ENCODE data around the gene C9orf50.

Gene C9orf50

DNA sequence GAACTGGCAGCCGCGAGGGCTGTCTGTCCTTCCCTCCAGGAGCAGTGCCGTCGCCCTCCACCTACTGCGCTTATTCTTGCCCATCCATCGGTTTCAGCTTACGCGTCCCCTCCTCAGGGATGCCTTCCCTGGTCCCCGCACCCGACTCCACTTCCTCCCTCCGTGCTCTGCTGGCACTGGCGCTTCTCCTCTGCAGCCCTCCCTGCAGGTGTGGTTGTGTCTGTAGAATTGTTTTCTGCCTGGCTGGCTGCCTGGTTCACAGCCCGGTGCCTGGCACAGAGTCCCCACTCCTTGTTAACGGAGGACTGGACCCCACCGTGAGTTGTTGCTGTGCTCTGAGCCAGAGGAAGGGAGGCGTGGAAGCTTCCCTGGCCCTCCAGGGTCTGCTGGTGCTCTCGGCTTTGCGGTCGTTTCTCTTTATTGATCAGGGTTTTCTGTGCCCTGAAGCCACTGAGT, 10.8 kb upstream of the C9orf50 start:
- no peak for DNase-seq (ENCODE audit: low read depth in 3 of 3)

DNA sequence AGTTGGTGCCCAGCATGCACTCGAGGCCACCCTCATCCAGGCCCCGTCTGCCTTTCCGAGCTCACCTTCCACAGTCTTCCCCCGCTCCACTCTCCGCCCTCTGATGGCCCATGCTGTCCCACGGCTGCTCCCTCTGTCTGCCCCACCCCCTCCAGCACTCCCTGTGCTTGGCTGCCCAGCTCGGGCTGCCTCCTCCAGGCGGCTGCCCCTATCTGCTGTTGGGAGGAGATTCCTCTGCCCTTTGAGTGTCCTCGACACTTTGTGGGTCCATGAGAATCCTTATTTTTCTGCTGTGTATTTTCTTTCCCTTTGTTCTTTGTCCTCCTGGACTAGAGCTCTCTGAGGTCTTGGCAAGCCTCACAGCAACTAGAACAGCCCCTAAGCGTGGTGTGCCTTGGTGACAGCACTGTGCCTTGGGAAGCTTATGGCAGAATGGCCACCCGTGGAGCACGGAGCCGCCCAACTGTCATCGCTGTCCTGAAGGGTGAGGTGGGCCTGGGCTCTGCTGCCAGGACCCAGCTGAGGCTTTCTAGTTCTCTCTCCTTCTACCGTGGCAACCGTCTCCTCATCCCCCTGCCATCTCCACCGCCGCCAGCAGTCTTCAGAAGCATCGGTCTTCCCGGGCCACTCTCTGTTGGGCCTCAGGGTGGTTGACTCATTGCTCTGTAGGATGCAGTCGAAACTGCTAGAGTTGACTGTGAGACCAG, 10.2 kb upstream of the C9orf50 start:
- no peak for DNase-seq (ENCODE audit: low read depth in 3 of 3)

DNA sequence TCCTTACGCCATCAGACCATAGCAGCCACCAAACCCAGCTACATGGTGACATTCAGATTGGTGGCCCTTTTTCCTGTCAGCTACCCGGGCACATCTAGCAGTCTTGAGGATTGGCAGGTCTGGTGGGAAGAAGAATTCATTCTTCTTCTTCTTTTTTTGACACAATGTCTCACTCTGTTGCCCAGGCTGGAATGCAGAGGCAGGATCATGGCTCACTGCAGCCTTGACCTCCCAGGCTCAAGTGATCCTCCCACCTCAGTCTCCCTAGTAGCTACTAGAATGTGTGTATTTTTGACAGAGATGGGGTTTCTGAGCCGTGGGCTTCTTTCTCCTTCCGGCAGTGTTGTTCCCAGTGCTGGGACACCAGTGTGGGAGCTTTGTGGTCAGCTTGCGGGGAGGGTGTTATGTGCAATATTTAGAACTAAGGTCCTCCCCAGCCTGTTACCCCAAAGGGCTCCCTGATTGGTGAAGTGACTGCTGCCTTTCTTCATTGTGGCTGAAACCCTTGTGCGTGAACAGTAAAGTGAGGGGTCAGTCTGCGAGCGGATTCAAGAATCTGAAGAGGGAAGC, 8.4 kb upstream of the C9orf50 start:
- no peak for DNase-seq (ENCODE audit: low read depth in 3 of 3)

DNA sequence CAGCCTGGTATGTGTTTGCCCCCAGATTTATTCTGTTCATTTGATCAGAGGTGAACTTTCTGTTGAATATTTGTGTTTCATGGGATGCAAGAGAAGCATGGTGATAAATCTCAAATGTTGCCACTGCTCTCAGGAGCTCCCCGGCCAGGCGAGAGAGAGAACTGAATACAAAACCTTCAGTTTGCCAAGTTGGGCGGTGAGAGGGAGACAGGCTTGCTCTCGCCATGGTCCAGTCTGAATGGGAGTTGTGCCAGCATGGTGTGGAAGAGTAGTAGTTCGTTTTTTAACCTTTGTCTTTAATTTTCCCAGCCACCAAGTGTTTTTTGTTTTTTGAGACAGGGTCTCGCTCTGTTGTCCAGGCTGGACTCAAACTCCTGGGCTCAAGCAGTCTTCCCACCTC, 7.8 kb upstream of the C9orf50 start:
- no peak for DNase-seq (ENCODE audit: low read depth in 3 of 3)

DNA sequence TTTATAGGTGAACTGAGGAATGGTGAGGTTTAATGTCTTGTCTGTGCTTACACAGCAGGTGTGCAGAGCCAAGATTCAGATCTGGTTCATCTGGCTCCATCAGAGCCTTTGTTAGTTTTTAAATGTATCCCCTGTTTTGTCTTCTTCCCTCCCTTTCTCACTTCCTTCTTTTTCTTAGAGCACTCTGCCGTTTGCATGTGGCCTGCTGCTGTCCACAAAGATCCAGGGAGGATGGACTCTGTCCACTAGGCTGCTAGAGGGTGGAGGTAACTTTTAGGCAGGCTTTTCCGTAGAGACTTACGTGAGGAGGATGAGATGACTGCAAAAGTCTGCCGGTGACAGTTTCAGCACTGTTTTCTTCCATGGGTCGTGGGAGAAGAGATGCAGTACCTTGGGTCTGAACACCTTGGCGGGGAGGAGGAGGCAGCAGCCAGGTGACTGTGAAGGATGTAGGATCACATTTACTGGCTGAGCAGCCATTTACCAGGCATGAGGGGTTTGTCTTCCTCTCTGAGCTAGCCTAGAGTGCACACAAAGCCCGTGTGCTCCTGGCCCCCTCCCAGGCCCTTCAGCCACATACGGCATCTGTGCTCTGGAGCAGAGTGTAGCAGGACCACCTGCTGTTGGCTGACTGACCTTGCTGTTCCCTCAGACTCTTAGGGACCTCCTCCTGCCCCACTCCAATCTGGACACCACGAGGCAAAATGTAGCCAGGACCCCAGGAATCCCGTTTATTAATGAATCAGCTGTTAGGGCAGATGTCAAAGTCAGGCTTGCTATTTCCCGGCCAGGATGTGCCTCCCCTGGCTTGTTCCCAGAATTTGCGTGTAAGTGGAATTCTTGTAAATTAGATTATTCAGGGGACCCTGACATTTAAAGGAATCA, 6.9 kb upstream of the C9orf50 start:
- DNase-seq (ENCODE audit: low read depth in 3 of 3) = no peak

DNA sequence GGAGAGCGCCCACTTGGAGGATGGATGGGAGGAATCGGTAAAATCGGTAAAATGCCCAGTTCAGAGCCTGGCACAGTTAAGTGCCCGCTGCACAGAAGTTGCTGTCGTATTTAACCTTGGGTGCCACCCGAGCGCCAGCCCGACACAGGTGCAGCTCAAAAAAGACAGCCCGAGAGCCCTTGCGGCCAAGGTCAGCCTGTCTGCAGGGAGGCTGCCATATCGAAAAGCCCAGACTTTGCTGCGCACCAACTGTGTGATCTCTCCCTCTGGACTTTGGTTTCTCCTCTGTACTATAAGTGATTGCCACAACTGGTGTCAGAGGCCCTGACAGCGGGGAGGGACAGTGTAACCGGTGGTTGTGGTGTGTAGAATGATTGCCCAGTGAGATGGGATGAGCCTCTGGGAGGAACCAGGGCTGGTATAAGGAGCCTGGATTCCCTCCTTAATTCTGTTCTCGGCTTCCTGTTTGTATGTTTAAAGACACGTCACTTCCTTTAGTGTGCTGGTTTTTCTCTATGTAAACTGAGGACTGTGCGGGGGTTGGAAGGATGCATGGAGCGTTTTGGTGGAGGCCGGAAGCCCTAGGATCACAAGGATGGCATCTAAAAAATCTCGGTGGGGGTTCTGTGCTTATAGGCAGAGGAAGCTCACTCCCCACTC, 5.9 kb upstream of the C9orf50 start:
- DNase-seq (ENCODE audit: low read depth in 3 of 3) = no peak

DNA sequence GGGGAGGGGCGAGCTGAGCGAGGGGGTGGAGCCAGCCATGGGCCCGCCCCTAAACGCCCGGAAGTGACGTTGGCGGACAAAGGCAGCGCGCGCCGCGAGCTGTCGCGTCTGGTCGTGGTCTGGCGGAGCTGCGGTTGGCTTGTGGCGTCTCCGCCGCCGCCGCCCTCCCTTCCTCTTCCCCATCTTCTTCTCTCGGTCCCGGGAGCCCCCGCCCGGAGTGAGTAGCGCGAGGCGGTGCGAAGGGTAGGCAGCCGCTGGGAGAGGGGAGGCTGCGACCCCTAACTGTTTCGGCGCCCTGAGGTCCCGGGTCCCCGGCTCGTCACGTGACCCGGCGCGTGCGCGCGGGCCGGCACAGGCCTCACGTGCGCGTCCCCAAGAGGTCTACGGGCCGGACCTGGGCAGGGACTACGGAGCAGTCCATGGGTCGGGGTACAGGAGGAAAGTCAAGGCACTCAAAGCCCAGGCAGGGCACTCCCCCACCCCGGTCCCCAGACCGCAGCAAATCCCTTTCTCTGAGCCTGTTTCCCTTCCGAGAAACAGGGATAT, 5.3 kb upstream of the C9orf50 start, which contains the start of gene NTMT1:
NTMT1 (plus strand) TSS at position 85 of the 546 bp plus-strand sequence. CDS start 6,541 bp downstream, outside the sequence.
- peak; percentile 84 to 87 (median 84) for DNase-seq (ENCODE audit: low read depth in 3 of 3)

DNA sequence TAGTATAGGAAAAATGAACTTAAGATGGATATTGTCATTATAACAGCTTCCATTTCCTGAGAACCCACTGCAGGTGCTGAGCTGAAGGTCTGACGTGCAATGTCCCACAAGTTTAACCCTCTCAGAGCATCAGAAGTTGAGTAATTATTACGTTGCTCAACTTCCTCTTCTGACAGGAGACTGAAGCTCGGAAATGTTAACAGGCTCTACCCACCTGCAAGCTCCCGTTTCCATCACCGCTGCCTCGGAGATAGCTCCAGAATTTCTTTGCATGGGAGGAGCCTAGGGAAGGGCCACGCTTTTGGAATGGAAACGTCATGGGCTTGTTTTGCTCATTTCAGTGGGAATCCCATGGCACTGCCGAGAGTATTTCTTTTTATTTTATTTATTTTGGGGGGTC, 4.0 kb upstream of the C9orf50 start:
- DNase-seq (ENCODE audit: low read depth in 3 of 3) = no peak

DNA sequence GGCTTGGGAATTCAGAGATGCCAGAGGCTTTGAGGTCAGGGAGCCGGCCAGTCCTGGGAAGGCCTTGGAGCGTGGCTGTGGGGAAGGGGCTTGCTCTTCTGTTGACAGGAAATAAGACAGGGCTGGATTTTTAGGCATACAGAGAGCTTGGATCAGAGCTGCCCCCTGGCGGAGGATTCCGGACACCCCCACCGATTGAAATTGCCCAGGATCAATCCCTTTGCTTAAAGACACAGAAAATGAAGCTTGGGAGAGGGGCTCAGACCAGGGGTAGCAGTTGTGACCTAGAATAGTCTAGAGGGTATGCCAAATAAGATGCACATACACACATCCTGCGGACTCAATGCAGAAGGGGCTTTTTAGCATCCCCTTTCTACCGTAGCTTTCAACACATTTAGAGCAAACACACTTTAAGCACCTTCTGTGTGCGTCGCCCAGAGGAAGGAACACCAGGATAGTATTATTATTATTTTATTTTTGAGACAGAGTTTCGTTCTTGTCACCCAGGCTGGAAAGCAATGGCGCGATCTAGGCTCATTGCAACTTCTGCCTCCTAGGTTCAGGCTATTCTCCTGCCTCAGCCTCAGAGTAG, 3.4 kb upstream of the C9orf50 start:
- DNase-seq (ENCODE audit: low read depth in 3 of 3) = peak; percentile 48 to 74 (median 51)

DNA sequence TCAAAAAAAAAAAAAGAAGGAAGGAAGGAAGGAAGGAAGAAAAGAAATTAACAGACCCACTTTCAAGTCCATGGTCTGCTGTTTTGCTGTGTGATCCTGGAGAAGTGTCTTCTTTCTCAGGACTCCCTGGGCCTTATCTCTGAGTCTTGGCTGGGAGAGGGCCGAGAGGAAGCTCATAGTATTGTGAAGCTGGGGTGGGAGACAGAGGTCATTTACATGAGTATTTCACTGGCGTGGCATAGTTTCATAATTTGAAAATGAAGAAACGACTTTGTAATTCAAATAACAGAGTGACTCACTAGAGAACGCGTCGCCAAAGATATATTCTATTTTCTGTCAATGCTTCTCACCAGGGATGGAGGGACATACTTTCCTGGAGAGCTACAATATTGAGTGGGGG, 2.4 kb upstream of the C9orf50 start:
- DNase-seq (ENCODE audit: low read depth in 3 of 3) = no peak

DNA sequence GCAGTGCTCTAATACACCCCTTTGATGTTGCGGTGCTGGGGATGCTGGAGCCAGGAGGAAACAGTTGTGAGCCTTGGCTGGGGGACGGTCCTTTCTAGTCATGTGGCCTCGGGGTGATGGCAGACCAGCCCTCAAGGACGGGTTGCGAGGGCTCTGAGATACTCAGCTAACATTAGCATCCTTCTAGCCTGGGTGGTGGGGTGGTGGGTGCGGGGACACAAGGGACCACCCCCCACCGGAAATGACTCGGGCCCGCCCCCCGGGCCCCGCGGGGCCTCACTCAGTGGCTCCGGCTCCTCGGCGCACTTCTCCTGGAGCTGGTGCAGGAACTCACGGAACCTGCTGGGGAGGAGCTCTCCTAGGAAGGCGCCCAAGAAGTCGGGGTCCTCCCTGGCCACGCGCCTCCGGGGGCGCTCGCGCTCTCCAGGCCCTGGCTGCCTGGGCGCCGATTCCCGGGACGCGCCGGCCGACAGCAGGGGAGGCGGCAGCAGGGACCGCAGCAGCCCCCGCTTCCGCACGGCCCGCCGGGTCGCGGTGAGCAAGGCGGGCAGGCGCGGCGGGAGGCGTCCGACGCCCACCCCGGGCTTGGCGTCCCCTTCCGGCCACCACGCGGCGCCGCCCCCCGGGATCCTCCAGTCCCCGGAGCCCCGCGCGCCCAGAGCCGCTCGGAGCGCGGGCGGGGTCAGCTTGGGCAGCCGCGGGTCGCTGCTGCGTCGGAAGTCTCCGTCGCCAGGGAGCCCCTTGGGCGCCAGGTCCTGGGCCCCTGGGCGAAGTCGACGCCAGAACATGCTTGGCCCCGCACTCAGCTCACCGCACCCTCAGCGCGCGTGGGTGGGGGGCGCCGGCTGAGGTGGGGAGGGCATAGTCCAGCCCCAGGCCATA, 873 bp downstream of the C9orf50 start:
- no peak for DNase-seq (ENCODE audit: low read depth in 3 of 3)

DNA sequence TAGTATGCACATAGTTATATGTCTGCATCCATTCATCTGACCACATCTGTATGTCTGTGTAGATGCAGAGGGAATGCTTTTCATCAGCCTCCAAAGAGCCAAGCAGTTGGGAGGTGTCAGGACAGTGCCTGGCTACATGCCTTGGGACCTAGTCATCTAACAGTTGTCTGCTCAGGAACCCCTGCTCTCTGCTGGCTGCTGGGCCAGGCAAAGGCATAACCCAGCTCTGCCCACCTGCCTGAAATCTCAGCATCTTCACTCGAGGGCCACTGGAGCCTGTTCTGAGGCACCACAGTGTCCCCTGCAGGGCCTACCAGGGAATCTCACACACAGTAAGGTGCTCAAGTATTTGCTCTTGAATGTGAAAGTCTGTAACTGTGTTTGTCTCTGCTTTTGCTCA, 3.7 kb downstream of the C9orf50 start:
- DNase-seq (ENCODE audit: low read depth in 3 of 3) = no peak

DNA sequence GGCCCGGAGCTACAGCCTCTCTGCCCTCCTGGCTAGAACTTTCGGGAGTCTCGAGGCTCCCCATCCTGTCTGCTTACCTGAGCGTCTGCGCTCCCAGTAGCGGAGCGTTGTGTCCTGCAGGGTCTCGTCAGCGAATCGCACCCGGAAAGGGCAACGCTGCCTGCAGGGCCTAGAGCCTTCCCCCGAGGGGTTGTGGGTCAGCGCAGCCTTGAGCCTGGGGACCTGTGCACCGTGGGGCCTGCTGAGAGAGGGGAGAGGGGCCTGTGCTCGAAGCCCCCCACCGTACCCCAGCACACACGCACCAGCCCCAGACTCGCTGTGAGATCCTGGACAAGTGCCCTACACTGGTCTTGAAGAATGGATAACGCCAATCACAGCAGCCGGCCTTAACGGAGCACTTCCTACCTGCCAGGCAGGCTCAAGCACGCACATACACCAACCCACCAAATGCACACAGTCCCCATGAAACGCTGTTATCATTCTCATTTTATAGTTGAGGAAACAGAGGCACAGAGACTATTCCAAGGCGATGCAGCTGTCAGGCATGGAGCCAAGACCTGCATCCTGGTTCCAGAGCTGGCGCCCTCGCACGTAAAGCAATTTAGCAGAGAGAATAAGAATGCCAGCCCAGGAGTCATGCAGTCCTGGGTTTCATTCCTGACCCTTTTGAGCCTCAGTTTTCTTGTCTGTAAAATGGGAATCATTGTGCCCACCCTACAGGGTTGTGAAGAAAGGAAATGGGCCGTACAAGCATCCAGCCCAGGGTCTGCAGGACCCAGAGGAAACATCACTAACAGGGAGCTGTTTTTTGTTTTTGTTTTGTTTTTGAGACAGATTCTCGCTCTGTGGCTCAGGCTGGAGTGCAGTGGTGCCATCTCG, 5.3 kb downstream of the C9orf50 start:
- DNase-seq (ENCODE audit: low read depth in 3 of 3) = no peak

DNA sequence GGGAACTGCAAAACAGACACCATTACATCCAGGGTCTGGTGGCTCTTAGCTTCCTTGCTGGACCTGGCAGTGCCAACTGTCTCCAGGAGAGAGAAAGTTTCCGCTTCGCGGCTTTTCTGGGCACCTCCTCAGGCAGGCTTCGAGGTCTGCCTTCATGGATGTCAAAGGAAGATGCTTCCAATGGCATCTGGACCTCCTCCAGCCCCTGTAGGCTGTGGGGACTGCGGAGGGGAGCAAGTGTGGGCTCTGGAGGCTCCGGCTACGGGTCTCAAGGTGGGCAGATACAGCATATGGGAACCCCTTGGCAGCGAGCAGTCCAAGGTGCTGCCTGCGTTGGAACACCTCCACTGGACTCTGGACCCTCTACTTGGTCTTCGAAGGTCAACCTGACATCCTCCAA, 6.0 kb downstream of the C9orf50 start:
- no peak for DNase-seq (ENCODE audit: low read depth in 3 of 3)

DNA sequence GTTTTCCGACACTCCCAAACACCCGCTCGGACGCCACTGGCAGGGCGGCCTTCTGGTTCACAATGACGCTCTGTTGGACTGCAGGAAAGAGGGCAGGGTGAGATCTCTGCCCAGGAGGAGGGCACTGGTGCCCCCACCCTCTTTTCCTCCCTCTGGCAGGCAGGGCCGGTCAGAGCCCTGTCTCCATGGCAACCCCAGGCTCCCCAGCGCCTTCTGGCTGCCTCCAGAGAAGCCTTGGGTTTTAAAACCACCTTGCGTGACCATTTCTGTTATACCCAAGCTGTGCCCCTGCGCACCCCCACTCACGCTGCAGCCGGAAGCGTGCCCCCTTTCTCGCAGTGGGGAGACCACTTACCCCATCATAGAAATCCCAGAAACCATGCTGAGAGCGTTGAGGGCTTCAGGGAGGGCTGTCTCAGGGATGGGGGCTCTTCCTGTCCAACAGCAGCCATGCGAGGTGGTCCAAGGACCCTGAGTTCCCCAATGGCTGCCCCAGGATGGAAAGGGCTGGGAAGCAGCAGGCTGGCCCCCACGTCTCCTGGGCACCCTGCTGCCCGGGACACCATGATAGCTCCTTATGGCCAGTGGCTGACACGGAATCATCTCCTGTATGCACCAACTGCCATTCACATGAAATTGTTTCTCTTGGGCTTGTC, 7.3 kb downstream of the C9orf50 start:
- DNase-seq (ENCODE audit: low read depth in 3 of 3) = no peak

DNA sequence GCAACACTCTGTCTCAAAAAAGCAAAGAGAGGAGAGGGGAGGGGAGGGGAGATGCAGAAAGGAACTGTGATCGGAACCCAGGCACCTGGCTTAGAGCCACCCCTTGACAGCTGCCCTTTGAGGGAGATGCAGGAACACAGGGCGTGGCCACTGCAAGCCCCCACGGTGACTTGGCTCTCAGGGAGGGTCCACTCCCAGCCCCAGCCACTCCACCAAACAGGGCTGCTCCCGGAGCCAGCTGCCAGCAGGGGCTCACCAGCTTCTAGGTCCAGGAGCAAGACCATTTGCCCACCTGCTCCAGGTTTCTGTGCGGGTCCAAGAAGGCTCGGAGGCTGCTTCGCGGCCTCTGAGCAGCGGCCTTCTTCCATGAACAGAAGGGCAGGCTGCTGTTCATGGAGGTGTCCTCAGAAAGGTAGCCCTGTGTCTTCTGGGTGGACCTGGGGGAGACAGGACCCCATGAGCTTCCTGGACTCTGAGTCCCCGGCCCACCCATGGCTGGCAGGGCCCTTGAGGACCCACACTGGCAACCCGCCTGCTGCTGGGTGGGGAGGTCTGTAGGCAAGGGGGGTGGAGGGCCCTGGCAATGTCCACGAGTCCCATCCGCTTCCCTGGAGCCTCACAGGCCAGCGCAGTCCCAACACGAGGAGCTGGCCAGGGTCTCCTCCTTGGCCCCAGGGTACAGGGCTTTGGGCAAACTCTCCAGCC, 7.9 kb downstream of the C9orf50 start:
- DNase-seq (ENCODE audit: low read depth in 3 of 3) = no peak

DNA sequence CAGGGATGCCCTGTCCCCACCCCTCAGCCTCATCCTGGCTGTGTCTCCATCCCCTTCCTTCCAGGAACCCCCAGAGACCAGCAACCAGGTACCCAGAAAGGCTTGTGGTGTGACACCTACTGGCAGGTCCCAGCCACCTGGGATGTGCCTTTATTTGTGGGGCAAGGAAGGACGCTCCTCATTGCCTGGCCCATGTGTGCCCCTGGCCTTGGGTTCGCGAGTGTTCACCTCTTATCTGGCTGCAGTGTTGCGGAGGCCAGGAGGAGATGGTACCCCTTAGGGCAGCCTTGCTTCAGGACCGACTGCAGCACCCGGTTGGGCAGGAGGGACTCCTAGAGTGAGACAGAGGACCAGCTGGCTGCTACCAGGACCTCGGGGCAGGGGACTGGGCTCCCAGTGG, 8.8 kb downstream of the C9orf50 start:
- DNase-seq (ENCODE audit: low read depth in 3 of 3) = no peak

DNA sequence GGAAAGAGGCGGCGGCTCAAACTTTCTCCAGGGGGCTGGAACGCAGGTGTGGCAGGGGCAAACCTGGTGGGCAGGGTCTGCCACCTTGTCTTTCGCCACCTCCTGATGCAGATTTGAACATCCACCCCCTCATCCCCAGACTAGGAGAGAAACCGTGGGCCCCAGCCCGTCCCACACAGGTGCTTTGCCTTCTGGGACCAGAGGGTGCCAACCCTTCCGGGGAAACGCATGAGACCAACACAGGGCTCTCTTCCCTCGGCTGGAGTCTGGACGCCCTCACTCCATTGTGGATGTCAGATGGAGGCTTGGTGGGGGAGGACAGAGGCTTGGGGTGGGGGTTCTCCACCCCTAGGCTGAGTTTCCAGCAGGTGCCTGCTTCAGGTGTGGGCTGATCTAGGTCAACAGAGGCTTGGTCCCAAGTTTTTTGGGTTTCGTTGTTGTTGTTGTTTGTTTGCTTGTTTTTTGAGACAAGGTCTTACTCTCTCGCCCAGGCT, 9.5 kb downstream of the C9orf50 start:
- DNase-seq (ENCODE audit: low read depth in 3 of 3) = no peak
